ENCODE measurements around the gene DLK2.
"Not testable (repeated sequence)": the region's sequence is repeated elsewhere in the genome, so short reads cannot be mapped to it uniquely, and the experiment has no call there.

DLK2 gene

DNA sequence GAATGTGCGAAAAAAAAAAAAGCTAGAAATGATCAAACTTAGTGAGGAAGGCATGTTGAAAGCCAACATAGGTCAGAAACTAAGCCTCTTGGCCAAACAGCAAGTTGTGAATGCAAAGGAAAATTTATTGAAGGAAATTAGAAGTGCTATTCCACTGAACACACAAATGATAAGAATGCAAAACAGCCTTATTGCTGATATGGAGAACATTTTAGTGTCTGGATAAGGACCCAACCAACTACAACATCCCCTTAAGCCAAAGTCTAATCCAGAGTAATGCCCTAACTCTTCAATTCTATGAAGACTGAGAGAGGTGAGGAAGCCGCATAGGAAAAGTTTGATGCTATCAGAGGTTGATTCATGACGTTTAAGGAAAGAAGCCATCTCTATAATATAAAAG, 33.5 kb downstream of the DLK2 start:
- DNase-seq: no peak

DNA sequence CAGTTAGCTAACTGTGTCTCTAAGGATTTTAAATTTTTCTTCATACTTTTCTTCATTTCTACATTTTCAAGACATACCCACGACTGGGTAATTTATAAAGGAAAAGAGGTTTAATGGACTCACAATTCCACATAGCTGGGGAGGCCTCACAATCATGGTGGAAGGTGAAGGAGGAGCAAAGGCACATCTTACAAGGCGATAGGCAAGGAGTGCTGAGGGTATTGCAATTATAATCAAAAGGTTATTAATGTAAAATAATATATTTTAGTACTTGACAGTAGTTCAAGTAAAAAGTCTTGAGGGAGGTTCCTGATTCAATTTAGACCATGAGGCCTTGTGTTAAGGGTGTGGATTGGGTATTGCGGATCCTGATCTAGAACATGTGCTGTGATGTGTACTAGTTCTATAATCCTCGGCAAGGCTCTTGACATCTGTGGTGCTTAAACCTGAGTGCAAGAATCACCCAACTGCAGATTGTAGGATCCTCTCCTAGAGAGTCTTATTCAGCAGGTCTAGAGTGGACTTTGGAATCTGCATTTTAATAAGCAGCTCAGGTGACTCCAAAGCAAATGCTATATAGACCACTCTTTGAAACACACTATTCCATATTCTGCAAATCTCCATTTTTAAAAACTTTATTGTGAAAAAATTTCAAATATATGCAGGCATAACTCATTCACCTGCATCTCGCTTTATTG, 35.2 kb downstream of the DLK2 start:
- DNase-seq: no peak

DNA sequence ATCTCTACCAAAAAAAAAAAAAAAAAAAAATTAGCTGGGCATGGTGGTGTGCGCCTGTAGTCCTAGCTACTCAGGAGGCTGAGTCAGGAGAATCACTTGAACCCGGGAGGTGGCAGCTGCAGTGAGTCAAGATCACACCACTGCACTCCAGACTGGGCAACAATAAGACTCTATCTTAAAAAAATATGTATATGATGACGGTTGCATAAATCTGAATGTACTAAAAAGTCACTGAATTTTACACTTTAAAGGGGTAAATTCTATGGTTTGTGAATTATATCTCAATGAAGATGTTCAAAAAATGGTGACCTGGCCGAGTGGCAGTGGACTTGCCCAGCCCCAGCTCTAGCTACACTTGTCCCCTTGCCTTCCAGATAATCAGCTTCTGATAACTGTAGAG, 38.4 kb downstream of the DLK2 start:
- no peak for DNase-seq

DNA sequence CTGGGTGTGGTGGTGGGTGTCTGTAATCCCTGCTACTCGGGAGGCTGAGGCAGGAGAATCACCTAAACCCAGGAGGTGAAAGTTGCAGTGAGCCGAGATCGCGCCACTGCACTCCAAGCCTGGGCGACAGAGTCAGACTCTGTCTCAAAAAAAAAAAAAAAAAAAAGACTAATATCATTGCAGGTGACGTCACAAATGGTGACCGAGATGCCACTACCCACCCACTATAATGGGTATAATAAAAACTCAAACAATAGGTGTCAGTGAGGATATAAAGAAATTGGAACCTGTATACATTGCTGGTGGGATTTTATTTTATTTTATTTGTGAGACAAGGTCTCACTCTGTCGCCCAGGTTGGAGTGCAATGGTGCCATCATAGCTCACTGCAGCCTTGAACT, 40.1 kb downstream of the DLK2 start:
- DNase-seq: not testable (repeated sequence)

DNA sequence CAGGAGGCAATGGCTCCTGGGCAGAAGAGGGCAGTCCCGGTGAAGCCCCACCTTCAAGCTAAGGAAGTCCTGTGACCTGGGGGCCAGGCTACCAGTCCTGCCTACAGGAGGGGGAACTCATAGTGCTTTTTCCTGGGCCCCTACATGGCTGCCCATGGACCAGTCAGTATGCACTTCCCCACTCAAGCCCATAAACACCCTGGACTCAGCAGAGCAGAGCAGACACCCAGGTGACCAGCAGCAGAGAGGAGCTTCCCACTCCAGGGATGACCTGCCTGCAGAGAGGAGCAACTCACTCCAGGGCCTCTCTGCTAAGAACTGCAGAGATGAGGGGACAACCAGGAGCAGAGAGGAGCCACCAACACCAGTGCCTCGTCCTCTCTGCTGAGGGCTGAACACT, 42.3 kb downstream of the DLK2 start:
- DNase-seq: no peak

DNA sequence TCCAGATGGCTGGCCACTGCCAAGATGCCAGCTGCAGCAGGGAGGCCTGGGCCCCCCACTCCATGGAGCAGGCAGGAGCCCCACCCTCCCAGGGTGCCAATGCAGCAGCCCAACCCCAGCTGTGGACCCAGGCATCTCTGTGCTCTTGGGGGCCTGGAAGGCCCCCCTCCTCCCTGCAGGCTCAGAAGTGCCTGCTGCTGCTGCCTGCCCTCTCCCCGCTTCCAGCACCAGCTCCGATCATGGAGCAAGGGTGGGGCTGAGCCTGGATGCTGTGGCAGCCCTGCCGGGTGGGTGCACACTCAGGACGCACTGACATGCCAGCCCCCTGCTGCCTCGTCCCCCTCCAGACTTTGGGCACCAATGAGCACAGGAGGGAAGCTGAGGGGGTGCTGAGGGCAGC, 42.8 kb downstream of the DLK2 start:
- DNase-seq: no peak

DNA sequence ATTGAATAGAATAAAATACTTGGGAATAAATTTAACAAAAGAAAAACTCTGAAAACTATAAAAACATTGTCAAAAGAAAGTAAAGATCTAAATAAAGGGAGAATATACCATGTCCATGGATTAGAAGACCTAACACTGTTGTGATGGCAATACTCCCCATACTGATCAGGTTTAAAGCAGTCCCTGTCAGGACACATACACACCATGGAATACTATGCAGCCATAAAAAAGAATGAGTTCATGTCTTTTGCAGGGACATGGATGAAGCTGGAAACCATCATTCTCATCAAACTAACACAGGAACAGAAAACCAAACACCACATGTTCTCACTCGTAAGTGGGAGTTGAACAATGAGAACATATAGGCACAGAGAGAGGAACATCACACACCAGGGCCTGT, 44.6 kb downstream of the DLK2 start:
- DNase-seq: not testable (repeated sequence)

DNA sequence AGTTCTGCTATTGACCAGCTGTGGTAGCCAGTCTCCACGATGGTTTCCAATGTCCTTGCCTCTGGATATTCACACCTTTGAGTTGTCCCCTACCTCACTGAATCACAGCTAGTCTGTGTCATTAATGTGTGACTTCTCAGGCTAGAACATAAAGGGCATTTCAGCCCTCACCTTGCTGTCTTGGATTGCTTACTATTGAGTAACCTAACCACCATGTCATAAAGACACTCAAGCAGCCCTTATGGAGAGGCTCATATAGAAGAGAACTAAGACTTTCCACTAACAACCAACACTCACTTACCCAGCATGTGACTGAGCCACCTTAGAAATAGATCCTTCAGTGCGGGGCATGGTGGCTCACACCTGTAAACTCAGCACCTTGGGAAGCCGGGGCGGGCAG, 47.1 kb downstream of the DLK2 start:
- no peak for DNase-seq

DNA sequence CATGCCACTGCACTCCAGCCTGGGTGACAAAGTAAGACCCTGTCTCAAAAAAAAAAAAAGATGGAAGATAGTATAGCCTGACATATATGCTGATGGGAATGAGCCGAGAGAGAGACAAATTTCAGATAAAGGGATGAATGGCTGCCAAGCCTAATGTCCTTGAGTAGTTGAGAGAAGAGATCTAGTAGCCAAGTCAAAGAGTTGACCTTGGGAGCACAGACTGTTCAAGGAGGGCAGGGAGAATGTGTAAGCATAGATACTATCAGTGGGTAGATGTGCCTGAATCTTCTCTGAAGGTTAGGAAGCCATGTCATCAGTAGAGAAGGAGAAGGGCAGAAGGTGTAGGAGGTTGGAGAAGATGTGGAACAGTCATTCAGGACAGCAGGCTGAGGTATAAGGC, 48.1 kb downstream of the DLK2 start:
- DNase-seq: no peak

DNA sequence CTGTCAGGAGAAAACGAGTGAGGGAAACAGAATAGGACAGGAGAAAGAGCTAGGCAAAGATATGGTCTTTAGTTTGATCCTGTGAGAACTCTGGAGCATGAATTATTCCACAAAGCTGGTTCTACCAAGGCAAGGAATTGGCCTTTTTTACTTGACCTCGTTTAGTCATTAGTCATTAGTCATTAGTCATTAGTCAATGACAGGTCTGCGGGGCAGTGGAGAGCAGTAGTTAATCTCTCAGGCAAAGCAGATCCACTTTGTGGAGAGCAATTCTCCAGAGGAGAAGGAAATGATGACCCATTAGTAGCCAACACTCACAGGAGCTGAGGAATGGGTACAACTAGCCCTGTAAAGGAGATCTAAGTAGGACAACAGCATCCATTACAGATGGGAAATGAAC, 50.0 kb downstream of the DLK2 start:
- DNase-seq: no peak

DNA sequence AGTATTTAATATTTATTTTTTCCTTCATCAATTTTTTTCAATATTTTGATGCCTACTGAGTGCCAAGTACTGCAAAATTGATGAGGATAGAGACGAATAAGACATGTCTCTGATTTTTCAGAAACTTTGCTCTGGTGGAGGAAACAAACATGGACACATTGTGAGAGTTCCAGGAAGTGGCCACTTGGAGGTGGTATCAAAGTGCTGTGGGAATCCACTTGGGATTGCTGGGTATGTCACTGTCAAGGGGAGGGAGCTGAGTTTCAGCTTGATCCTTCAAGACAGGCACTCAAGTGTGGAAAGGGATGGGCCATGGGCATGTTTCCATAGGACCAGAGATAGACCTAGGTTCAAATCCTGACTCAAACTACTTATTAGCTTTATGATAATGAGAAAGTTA, 52.5 kb downstream of the DLK2 start:
- no peak for DNase-seq

DNA sequence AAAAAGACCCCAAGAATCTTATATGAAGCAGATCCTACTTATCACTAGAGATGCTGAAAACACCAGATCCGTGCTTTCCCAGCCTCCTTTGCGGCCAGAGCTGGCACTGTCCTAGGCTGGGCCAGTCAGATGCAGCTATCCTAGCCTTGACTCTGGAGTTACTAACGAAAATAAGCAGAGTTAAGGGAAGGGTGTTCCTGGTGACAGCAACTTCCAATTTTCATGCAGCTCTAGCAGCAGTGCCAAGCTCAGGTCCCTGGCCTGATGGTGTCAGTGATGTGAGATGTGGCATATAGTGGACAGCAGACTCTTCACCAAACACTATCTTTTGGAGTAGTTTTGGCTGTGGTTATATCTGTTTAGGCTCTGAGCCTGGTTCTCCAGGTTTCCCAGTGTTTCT, 53.6 kb downstream of the DLK2 start:
- no peak for DNase-seq

All from cerebellar nuclear complex (tissue), 1 donor.